HepG2 (cell line): ENCODE results near the gene ZNF740. TPM values are rescaled to one million over a fixed set of nuclear protein-coding genes. Genes with fewer than 3 reads are reported as not detected.

Experiments used
- CCDC6 ChIP-seq: sonication (generic); formaldehyde crosslinking; IDR thresholded peaks from 2 replicates; pipeline ENCODE4 v1.8.1; 2022; ENCODE audit warnings: mild to moderate bottlenecking, missing genetic modification reagents, moderate library complexity
- ELF3 ChIP-seq: IDR thresholded peaks from 2 replicates; pipeline ENCODE4 v1.6.1; 2016; ENCODE audit warnings: missing genetic modification reagents, missing compliant biosample characterization
- FOXK1 ChIP-seq: sonication (generic); formaldehyde crosslinking; IDR thresholded peaks from 2 replicates; pipeline ENCODE4 v1.4.0; 2020; ENCODE audit warnings: low read depth, missing genetic modification reagents, borderline replicate concordance
- HBP1 ChIP-seq: IDR thresholded peaks from 2 replicates; pipeline ENCODE4 v1.6.1; 2016; ENCODE audit warnings: low read depth, control low read depth
- KAT7 ChIP-seq: IDR thresholded peaks from 2 replicates; pipeline ENCODE4 v1.6.1; 2018; ENCODE audit warnings: borderline replicate concordance, missing compliant biosample characterization
- PAF1 ChIP-seq: IDR thresholded peaks from 2 replicates; pipeline ENCODE4 v1.6.1; 2016; ENCODE audit warnings: missing genetic modification reagents, missing compliant biosample characterization
- PBX3 ChIP-seq: sonication (generic); formaldehyde crosslinking; IDR thresholded peaks from 2 replicates; pipeline ENCODE4 v1.8.1; 2023; ENCODE audit warnings: missing genetic modification reagents, inconsistent platforms, borderline replicate concordance
- RORA ChIP-seq: sonication (generic); formaldehyde crosslinking; IDR thresholded peaks from 2 replicates; pipeline ENCODE4 v1.5.0; 2020; ENCODE audit warnings: mild to moderate bottlenecking, missing genetic modification reagents, moderate library complexity
- ZNF12 ChIP-seq: sonication (generic); formaldehyde crosslinking; IDR thresholded peaks from 2 replicates; pipeline ENCODE4 v1.5.0; 2020; ENCODE audit warnings: missing genetic modification reagents
- ZNF160 ChIP-seq: sonication (generic); formaldehyde crosslinking; IDR thresholded peaks from 2 replicates; pipeline ENCODE4 v1.8.0; 2022; ENCODE audit warnings: mild to moderate bottlenecking, inconsistent platforms, missing genetic modification reagents
- ZNF644 ChIP-seq: IDR thresholded peaks from 2 replicates; pipeline ENCODE4 v1.6.1; 2016; ENCODE audit warnings: low read depth
- ZNF850 ChIP-seq: sonication (generic); formaldehyde crosslinking; conservative IDR thresholded peaks from 2 replicates; pipeline ENCODE4 v1.9.0; 2021; ENCODE audit warnings: mild to moderate bottlenecking, missing genetic modification reagents
- polyA plus RNA-seq, 8 experiments: library from polyadenylated mRNA; depleted of rRNA in 3 of 8; stranded (reverse) in 7 of 8; unstranded in 1 of 8; fragments of >200 nt; fragmentation: Illumina TruSeq in 4 of 8; extraction: Trizol in 4 of 8; gene quantifications; 2 replicates each; pipeline versions ENCODE4 v1.2.1 to v1.2.3, GENCODE V29; 2011 to 2016; ENCODE audit warnings: low read depth in 4 of 8, missing spikeins in 1 of 8, mixed read lengths in 1 of 8; ENCODE audit not compliant: insufficient read depth in 1 of 8
- total RNA-seq, 5 experiments: library from RNA; depleted of rRNA; stranded (reverse); fragments of >200 nt; fragmentation: Illumina TruSeq; extraction: Trizol; gene quantifications; 2 replicates each; pipeline ENCODE4 v1.2.3, GENCODE V29; 2016; ENCODE audit warnings: low read depth in 1 of 5
- TF ChIP-seq, protein P1 (sequence below): sonication (generic); formaldehyde crosslinking; IDR thresholded peaks from 2 replicates; pipeline ENCODE4 v1.5.1; 2020; ENCODE audit warnings: mild to moderate bottlenecking, missing genetic modification reagents, borderline replicate concordance
- TF ChIP-seq, protein P2 (sequence below): sonication (generic); formaldehyde crosslinking; IDR thresholded peaks from 2 replicates; pipeline ENCODE4 v1.4.0; 2020; ENCODE audit warnings: missing genetic modification reagents, mild to moderate bottlenecking, borderline replicate concordance
- TF ChIP-seq, protein P3 (sequence below): sonication (generic); formaldehyde crosslinking; IDR thresholded peaks from 2 replicates; pipeline ENCODE4 v1.4.0; 2020; ENCODE audit warnings: missing genetic modification reagents
- TF ChIP-seq, protein P4 (sequence below): sonication (generic); formaldehyde crosslinking; IDR thresholded peaks from 2 replicates; pipeline ENCODE4 v1.4.0; 2020; ENCODE audit warnings: missing genetic modification reagents
- TF ChIP-seq, protein P5 (sequence below): sonication (generic); formaldehyde crosslinking; IDR thresholded peaks from 2 replicates; pipeline ENCODE4 v1.8.1; 2023; ENCODE audit warnings: mild to moderate bottlenecking, inconsistent platforms, moderate library complexity, missing genetic modification reagents, borderline replicate concordance

Gene ZNF740
- total and polyA plus RNA-seq, 2 of the 13 experiments (the other 11 are each of a cell fraction or from before 2014, with no cell fraction given), result 16.9 to 19.0 TPM

- no peak for TF ChIP-seq KAT7 (CRISPR knock-in tag)
- TF ChIP-seq, protein P1, sequence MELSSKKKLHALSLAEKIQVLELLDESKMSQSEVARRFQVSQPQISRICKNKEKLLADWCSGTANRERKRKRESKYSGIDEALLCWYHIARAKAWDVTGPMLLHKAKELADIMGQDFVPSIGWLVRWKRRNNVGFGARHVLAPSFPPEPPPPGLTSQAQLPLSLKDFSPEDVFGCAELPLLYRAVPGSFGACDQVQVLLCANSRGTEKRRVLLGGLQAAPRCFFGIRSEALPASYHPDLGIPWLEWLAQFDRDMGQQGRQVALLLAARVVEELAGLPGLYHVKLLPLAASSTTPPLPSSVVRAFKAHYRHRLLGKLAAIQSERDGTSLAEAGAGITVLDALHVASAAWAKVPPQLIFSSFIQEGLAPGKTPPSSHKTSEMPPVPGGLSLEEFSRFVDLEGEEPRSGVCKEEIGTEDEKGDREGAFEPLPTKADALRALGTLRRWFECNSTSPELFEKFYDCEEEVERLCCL, result no peak
- TF ChIP-seq FOXK1, result no peak
- TF ChIP-seq, protein P2, sequence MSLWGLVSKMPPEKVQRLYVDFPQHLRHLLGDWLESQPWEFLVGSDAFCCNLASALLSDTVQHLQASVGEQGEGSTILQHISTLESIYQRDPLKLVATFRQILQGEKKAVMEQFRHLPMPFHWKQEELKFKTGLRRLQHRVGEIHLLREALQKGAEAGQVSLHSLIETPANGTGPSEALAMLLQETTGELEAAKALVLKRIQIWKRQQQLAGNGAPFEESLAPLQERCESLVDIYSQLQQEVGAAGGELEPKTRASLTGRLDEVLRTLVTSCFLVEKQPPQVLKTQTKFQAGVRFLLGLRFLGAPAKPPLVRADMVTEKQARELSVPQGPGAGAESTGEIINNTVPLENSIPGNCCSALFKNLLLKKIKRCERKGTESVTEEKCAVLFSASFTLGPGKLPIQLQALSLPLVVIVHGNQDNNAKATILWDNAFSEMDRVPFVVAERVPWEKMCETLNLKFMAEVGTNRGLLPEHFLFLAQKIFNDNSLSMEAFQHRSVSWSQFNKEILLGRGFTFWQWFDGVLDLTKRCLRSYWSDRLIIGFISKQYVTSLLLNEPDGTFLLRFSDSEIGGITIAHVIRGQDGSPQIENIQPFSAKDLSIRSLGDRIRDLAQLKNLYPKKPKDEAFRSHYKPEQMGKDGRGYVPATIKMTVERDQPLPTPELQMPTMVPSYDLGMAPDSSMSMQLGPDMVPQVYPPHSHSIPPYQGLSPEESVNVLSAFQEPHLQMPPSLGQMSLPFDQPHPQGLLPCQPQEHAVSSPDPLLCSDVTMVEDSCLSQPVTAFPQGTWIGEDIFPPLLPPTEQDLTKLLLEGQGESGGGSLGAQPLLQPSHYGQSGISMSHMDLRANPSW, result no peak
- TF ChIP-seq, protein P3, sequence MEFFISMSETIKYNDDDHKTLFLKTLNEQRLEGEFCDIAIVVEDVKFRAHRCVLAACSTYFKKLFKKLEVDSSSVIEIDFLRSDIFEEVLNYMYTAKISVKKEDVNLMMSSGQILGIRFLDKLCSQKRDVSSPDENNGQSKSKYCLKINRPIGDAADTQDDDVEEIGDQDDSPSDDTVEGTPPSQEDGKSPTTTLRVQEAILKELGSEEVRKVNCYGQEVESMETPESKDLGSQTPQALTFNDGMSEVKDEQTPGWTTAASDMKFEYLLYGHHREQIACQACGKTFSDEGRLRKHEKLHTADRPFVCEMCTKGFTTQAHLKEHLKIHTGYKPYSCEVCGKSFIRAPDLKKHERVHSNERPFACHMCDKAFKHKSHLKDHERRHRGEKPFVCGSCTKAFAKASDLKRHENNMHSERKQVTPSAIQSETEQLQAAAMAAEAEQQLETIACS (CRISPR knock-in tag), result peak; percentile 33; the same call in 1 of the 2 replicates
- TF ChIP-seq, protein P4, sequence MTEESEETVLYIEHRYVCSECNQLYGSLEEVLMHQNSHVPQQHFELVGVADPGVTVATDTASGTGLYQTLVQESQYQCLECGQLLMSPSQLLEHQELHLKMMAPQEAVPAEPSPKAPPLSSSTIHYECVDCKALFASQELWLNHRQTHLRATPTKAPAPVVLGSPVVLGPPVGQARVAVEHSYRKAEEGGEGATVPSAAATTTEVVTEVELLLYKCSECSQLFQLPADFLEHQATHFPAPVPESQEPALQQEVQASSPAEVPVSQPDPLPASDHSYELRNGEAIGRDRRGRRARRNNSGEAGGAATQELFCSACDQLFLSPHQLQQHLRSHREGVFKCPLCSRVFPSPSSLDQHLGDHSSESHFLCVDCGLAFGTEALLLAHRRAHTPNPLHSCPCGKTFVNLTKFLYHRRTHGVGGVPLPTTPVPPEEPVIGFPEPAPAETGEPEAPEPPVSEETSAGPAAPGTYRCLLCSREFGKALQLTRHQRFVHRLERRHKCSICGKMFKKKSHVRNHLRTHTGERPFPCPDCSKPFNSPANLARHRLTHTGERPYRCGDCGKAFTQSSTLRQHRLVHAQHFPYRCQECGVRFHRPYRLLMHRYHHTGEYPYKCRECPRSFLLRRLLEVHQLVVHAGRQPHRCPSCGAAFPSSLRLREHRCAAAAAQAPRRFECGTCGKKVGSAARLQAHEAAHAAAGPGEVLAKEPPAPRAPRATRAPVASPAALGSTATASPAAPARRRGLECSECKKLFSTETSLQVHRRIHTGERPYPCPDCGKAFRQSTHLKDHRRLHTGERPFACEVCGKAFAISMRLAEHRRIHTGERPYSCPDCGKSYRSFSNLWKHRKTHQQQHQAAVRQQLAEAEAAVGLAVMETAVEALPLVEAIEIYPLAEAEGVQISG (CRISPR knock-in tag), result peak; percentile 68
- no peak for TF ChIP-seq ZNF850 (CRISPR knock-in tag)
- TF ChIP-seq, protein P5, sequence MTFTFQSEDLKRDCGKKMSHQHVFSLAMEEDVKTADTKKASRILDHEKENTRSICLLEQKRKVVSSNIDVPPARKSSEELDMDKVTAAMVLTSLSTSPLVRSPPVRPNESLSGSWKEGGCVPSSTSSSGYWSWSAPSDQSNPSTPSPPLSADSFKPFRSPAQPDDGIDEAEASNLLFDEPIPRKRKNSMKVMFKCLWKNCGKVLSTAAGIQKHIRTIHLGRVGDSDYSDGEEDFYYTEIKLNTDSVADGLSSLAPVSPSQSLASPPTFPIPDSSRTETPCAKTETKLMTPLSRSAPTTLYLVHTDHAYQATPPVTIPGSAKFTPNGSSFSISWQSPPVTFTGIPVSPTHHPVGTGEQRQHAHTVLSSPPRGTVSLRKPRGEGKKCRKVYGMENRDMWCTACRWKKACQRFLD (CRISPR knock-in tag), result no peak
- no peak for TF ChIP-seq HBP1 (CRISPR knock-in tag)
- peak; percentile 74; the same call in 1 of the 2 replicates for TF ChIP-seq ZNF12 (CRISPR knock-in tag)
- no peak for TF ChIP-seq PAF1 (CRISPR knock-in tag)
- 0 out of 2 replicates have a peak, but pooled peaks have one; percentile 51 for TF ChIP-seq CCDC6 (CRISPR knock-in tag)
- peak; percentile 50 for TF ChIP-seq ELF3 (CRISPR knock-in tag)
- TF ChIP-seq RORA (CRISPR knock-in tag), result no peak
- no peak for TF ChIP-seq ZNF160 (CRISPR knock-in tag)
- TF ChIP-seq ZNF644 (CRISPR knock-in tag), result peak; percentile 97
- no peak for TF ChIP-seq PBX3 (CRISPR knock-in tag)
Observed at GRCh38 chr12:53174881-53175491, 5.5 kb upstream of the ZNF740 start (continued).
